ENCODE results near the gene CSGALNACT2.
"Not testable (repeated sequence)": the region's sequence is repeated elsewhere in the genome, so short reads cannot be mapped to it uniquely, and the experiment has no call there.

The CSGALNACT2 gene, protein sequence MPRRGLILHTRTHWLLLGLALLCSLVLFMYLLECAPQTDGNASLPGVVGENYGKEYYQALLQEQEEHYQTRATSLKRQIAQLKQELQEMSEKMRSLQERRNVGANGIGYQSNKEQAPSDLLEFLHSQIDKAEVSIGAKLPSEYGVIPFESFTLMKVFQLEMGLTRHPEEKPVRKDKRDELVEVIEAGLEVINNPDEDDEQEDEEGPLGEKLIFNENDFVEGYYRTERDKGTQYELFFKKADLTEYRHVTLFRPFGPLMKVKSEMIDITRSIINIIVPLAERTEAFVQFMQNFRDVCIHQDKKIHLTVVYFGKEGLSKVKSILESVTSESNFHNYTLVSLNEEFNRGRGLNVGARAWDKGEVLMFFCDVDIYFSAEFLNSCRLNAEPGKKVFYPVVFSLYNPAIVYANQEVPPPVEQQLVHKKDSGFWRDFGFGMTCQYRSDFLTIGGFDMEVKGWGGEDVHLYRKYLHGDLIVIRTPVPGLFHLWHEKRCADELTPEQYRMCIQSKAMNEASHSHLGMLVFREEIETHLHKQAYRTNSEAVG

DNA sequence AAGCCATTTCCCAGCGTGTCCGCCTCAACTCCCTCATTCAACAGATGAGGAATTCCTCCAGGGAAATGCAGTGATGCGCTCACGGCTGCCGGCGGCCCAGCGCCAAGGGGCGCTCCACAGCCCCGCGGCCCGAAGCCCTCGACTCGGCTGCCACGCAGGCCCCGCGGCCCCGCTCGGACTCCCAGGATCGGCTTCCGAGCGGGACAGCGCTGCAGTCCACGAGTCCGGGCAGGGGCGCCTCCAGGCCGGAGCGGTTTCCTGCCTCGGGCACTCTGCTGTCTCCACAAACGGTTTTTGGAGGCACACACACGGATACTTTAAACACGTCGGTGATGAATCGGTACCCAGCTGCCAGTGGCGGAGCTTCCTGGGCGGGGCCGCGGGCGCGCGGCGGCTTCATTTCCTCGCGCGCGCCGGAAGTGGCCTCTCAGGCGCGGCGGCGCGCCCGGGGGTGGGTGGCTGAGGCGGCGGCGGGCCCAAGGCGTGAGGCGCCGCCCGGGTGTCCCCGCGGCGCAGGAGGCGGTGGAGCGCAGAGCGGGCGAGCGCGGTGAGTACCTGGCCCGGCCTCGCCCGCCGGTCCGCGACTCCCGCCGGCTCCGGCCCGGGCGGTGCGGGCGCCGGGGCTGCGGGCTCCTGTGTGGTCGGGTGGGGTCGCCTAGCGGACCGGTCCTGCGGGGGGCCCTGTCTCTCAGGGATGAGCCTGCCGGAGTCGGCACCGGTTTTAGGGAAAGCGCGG, at the start of gene CSGALNACT2:
TSS of gene CSGALNACT2 (plus strand) at position 425 of the 736 bp plus-strand sequence. CDS start 16,705 bp downstream, outside the sequence.
- peak; percentile 91 for DNase-seq (ENCODE audit: low spot score)

DNA sequence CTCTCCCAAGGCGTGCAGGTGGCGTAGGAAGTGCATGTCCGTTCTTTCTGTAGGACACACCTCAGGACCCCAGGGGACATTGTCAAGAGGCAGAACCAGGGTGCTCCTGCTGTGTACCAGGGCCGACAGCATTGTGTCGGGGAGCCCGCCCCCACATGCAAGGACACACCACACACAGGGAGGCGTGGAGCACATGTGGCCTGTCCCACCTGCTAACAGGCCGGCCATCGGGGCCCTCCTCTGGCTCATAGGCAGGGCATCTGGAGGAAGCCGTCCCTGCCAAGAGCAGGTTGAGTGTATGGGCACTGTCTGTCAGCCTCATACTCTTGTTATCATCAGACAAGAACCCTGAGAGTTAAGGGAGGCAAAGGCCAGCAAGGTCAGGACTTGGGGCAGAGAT, 48.7 kb upstream of the CSGALNACT2 start:
- no peak for DNase-seq (ENCODE audit: low spot score)

DNA sequence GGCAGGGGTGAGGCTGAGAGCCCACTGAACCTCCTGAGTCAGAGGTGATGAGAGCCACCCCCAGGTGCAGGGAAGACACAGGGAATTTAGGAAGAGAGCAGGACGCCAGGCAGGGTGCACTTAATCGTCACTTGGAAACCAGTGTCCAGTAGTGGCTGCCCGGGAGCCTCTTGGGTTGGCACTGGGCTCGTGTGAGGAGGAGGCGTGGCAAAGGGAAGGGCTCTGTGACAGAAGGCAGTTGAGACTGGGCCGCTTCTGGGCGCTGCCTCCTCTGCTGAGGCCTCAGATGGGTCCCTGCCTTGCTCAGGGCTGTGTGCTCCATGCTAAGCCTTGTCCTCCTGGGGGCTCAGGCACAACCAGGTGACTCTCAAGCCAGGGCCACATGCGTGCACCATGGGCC, 48.1 kb upstream of the CSGALNACT2 start:
- no peak for DNase-seq (ENCODE audit: low spot score)

DNA sequence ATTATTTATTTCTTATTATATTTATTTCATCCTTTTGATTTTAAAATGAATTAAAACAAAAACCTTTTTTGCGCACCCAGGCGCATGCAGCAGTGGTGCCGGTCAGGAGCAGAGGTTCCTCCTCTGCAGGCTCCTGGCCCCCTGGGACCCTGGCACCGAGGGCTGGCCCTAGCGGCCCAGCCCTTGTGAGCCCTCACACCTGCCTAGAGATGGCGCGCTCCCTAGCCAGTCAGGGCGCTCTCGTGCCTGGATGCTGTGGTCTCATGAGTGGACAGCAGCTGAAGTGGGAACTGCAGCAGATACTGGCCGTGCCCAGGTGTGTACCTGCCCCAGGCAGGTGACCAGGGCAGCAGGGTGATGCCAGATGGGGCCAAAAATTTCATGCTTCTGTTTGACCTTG, 47.6 kb upstream of the CSGALNACT2 start:
- no peak for DNase-seq (ENCODE audit: low spot score)

DNA sequence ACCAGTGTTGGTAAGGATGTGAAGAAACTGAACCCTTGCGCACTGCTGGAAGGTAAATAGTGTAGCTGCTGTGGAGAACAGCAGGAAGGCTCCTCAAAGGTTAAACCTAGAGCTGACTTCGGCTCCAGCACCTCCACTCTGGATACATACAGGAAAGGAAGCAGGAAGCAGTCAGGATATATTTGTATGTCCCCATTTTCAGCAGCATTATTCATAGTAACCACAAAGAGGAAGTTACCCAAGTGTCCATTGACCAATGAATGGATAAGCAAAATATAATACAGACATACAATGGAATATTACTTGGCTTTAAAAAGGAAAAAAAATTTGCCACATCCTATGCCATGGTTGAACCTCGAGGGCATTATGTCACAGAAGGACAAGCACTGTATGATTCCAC, 46.4 kb upstream of the CSGALNACT2 start:
- DNase-seq (ENCODE audit: low spot score) = no peak

DNA sequence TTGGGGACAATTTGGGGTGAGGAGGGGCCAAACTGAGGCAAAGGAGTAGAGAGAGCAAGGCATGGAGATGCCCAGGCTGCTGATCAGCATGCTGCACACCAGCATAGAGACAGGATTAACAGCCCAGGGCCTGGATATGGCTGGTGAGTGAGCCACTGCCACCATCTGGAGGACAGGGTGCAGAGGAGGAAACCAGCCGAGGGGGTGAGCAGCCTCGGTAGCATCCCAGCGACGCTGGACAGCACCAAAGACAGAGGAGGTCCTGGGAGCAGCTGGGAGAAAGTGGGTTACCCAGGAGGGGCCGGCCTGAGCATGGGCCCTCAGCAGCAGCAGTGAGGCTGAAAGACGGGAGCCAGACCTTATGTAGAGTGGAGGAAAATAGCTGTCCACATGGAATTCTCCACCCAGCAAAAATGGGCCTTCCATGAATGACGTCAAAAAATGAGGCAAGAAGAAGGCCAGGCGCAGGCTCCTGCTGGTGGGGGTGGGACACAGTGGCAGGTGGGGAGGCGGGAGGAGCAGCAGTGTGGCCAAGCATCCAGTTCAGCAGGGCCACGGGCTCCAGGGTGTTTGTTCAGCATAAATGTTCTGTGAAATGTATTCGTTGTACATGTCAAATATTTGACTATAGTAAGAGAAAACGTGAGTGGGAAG, 44.7 kb upstream of the CSGALNACT2 start:
- peak; percentile 53 for DNase-seq (ENCODE audit: low spot score)

DNA sequence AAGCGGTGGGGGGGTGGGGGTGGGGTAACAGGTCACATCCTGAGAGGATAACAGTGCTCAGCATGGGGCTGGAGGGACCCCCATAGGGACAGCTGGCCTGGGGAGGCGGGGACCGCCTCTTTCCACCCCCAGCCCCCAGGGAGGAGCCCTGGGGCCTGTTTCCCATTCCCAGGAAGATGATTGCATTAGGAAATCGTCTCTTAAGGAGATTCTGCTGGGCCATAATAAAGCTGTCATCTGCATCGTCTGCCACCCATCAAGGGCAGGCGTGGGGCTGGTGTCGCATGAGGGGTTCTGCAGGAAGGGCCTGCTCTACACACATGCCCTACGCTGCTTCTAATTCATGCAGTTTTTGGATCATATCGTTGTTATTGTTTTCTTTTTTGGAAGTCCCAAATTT, 44.2 kb upstream of the CSGALNACT2 start:
- DNase-seq (ENCODE audit: low spot score) = no peak

DNA sequence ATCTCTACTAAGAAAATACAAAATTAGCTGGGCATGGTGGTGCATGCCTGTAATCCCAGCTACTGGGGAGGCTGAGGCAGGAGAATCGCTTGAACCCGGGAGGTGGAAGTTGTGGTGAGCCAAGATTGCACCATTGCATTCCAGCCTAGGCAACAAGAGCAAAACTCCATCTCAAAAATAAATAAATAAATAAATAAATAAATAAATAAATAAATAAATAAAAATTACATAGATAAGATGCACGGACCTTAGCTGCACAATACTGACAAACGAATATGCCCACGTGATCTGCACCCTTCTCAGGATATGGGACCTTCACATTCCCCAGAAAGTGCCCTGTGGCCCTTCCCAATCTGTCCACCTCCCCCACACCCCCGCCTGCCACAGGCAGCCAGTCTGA, 38.9 kb upstream of the CSGALNACT2 start:
- not testable (repeated sequence) for DNase-seq (ENCODE audit: low spot score)

DNA sequence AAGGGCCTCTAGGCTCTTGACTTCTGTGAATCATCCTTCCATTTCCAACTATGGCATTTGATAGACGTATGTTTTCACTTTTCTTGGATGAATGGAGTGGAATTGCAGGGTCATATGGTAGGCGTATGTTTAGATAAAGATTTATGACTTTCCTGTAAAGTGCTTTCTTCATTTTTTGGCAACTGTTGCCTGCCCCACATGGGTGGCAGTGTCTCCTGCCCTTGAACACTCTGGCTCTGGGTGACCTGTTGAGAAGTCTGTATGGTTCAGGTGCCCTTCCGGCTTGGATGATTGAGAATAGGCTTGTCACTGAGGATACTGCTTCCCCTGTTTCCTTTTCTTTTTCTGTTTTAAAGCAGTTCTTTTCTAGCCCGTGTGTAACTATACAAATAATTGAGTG, 38.3 kb upstream of the CSGALNACT2 start:
- DNase-seq (ENCODE audit: low spot score) = no peak

DNA sequence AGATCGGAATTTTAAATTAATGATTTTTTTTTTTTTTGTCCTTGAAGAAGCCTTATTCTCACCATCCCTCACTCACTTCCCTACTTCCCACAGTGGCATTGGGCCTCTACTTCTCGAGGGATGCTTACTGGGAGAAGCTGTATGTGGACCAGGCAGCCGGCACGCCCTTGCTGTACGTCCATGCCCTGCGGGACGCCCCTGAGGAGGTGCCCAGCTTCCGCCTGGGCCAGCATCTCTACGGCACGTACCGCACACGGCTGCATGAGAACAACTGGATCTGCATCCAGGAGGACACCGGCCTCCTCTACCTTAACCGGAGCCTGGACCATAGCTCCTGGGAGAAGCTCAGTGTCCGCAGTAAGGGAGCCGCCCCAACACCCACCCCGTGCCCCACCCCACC, 37.9 kb upstream of the CSGALNACT2 start:
- DNase-seq (ENCODE audit: low spot score) = no peak

DNA sequence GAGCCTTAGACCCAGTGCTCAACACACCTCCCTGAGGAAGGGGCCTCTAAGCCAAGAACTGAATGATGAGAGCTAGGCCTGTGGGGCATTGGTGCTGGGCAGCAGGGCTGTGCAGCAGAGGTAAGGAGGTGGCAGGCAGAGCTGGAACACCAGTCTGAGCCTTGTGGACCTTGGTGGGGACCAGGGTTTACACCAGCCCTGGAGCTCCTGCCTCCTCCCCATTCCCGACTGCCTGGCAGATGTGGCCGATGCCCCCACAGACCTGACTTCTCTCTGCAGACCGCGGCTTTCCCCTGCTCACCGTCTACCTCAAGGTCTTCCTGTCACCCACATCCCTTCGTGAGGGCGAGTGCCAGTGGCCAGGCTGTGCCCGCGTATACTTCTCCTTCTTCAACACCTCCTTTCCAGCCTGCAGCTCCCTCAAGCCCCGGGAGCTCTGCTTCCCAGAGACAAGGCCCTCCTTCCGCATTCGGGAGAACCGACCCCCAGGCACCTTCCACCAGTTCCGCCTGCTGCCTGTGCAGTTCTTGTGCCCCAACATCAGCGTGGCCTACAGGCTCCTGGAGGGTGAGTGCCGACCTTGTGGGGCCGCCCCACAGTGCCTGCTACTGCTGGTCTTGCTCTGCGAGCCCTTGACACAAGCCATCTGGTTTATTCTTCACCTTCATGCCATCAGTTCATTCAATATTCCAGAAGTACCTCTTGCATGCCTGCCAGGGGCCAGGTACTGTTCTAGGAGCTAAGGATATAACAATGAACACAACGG, 36.0 kb upstream of the CSGALNACT2 start:
- DNase-seq (ENCODE audit: low spot score) = no peak

DNA sequence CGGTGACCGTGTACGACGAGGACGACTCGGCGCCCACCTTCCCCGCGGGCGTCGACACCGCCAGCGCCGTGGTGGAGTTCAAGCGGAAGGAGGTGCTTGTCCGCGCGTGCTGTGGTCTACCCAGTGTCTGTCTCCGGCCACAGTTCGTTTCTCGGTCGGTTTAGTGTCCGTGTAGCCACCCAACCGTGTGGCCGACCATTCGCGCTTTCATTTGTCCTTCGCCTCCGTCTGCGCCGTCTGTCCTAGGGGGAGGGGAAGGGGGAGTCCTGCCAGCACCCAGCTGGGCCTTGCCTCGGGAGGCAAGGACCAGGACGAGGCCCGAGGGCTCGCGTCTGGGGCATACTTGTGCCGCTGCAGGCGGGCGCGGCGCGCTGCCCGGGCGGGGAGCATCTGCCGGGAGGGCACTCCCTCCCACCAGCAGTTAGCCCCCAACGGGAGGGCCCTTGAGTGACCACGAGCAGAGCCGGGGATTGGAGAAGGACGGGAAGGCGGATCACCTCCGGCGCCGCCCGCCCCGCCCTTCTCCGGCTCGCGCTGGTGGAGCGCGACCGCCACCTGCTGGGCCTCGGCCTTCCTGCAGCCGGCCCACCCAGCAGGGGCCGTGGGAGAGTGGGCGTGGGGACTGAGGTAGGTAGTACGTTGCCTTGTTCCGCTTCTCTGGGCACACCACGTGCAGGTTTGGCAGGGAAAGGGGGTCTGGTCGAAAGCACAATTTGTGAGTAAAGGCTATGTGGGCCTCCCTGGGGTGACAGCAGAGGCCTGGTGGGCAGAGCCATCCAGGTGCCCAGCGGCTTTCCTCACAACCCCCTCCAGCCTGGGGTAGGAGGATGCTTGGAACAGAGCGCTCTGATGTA, 32.9 kb upstream of the CSGALNACT2 start:
- DNase-seq (ENCODE audit: low spot score) = peak; percentile 95

DNA sequence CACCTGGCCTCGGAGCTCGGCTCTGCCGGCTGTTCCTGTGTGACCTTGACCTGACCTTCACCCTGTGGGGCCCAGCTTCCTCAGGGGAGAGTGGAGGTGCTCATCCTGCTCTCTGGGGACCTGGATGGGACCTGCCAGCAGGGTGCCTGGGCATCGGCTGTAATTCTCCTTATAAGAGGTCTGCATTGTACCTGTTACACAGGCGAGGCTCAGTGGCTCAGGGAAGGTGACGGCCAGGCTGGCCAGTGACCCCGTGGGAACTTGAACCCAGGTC, 32.4 kb upstream of the CSGALNACT2 start:
- DNase-seq (ENCODE audit: low spot score) = no peak

DNA sequence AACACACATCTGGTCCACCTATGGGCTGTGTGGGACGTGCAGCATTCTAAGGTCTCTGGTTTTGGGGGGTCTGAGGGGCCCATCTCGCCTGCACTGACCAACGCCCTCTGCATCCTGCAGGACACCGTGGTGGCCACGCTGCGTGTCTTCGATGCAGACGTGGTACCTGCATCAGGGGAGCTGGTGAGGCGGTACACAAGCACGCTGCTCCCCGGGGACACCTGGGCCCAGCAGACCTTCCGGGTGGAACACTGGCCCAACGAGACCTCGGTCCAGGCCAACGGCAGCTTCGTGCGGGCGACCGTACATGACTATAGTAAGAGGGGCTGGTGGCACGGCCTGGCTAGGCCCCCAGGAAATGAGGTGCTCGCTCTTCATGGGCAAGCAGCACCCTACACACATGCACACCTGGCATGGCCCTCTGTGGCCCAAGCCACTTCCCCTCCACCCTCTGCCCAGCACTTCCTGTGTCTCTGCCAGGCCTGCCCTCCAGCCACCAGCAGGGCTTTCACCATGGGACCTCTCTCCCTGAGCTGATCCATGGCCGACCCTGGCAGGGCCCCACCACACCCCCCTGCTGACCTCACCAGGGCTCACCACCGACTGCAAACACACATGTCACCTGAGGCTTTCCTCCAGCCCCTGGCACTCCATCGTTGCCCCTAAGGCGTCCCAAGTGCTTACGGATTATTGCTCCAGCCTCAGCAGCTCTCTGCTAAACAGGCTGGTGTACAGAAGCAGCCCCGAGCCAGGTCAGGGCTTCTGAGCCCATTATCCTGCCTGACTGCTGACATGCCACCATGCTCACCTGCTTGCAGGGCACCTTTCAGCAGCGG, 31.8 kb upstream of the CSGALNACT2 start:
- DNase-seq (ENCODE audit: low spot score) = no peak

DNA sequence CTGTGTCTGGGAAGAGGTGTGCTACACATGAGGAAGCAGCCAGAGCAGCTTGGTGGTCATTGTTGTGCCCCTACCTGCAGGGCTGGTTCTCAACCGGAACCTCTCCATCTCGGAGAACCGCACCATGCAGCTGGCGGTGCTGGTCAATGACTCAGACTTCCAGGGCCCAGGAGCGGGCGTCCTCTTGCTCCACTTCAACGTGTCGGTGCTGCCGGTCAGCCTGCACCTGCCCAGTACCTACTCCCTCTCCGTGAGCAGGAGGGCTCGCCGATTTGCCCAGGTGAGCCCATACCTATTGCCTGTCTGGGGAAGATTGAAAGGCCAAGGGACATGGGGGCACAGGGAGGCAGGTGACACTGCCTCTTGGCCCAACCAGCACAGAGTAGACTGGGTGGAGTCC, 29.3 kb upstream of the CSGALNACT2 start:
- no peak for DNase-seq (ENCODE audit: low spot score)

DNA sequence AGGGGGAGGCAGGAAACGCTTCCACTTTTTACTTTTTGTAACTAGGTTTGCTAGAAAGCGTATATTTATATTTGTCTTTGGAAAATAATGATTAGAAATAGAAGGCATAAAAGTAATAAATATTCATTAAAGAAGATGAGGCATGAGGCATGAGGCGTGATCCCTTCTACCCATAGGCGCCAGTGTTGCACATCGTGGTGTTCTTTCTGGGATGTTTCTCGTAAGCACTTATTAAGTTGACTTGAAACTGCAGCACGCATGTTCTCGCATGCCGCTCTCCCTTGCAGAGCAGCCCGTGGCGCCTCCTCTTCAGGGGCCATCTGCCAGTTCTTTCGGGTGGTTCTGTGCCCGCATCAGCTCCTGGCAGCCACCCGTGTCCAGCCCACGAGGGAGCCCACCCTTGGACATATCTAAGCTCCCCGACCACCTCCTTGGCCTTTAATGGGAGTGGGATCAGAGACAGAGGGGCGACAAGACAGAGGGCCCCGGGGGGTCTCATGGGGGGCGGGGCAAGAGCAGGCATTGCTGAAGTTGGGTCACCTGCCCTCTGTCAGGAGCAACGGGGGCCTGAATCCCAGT, 28.5 kb upstream of the CSGALNACT2 start:
- peak; percentile 28 for DNase-seq (ENCODE audit: low spot score)

DNA sequence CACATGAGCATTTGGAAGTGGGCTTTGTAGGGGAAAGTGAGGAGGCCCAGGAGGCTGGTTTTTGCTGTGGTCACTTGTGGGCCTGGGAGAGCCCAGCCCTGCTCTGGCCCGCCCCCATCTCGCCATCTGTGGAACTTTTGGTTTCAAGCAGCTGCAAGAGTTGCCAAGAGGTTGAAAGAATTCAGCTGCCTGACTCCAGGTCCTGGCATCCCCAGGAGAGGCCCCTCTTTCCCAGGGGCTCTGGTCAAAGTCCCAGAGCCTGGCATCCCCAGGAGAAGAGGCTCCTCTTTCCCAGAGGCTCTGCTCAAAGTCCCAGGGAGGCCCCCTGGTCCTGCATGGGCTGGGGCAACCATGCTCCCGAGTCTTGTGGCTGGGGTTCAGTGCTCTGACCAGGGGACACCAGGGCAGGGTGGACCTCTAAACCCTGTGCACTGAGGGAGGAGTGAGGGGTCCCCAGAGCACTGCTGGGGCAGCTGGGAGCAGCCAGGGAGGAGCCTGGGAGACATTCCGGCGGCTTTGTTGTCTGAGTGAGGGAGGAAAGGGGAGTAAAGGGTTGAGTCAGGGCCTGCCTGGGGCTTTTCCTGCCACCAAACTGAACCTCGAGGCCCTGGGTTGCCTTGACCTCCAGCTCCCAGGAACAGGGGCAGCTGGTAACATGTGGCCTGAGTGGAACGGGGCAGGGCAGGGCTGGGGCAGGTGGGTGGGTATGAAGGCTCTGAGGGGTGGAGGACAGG, 27.7 kb upstream of the CSGALNACT2 start:
- peak; percentile 80 for DNase-seq (ENCODE audit: low spot score)

DNA sequence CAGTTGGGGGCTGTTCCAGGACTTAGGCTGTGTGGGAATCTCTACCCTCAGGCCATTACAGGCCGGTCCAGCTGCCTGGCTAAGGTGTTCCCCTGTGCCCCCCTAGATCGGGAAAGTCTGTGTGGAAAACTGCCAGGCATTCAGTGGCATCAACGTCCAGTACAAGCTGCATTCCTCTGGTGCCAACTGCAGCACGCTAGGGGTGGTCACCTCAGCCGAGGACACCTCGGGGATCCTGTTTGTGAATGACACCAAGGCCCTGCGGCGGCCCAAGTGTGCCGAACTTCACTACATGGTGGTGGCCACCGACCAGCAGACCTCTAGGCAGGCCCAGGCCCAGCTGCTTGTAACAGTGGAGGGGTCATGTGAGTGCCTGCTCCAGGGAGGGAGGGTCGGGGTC, 27.1 kb upstream of the CSGALNACT2 start:
- no peak for DNase-seq (ENCODE audit: low spot score)

DNA sequence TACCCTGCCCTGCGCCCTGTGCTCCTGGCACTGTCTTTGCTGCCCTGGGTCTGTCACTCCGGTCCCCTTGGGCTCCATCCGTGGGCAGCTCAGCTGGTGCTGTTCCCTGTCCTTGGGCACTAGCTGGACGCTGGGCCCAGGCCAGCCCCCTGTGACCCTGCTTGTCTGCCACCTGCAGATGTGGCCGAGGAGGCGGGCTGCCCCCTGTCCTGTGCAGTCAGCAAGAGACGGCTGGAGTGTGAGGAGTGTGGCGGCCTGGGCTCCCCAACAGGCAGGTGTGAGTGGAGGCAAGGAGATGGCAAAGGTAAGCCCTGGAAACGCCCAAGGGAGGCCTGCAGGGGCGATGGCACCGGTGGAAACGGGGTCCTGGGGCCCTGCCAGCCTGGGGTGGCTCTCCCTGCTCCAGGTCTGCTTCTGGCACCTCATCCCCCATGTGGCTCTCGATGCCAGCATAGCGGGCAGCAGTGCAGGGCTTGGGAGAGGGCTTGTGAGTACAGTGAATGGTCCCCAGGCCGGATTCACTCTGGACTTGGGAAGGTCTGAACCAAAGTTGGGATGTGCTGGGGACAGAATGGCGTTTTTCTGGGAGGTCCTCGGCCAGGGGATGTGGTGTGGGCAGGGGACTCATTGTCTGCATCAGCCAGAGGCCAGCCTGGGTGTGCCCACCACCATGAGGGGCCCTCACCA, 26.2 kb upstream of the CSGALNACT2 start:
- no peak for DNase-seq (ENCODE audit: low spot score)

Data from AG20443 (cell line).